Measurements from ENCODE around the gene IAH1.

GRCh38 chr2:9483107-9483506 is 8.8 kb downstream of the IAH1 start:
- TF ChIP-seq CTCF (IDR thresholded peaks at IDR 0.05) (no peak), POLR2A (IDR thresholded peaks at IDR 0.05) (no peak)

All from body of pancreas (tissue), 4 donors.